ENCODE measurements around the gene LAMA5.
"Not testable (repeated sequence)": the region's sequence is repeated elsewhere in the genome, so short reads cannot be mapped to it uniquely, and the experiment has no call there.

The LAMA5 gene

DNA sequence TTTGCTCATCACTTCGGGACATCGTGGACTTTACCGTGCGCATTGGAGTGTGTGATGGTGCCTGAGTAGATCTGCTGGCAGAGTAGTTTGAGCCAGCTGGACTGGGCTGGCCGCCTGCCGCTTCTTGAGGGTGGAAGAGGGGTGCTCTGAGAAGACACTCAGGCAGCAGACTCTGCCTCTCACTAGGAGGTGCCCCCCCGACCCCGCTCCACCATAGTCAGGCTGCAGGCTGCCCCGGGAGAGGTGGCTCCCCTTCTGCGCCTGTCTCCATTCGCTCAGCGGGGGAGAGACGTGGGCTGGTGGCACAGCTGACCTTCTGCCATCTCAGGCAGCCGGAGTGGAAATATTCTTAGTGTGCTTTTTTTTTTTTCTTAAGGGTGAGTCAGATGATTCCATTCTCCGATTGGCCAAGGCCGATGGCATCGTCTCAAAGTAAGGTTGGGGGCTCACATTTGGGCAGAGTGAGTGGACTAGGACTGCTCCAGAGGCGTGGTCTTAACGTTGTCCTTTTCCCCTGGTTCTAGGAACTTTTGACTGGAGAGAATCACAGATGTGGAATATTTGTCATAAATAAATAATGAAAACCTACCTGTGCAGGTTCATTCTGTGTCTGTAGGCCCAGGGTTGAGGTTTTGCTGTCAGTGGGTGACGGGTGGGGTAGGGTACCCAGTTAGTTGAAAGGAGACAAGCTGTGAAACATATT lies 21.0 kb upstream of the LAMA5 start:
- no peak for DNase-seq (ENCODE audit: low read depth)

DNA sequence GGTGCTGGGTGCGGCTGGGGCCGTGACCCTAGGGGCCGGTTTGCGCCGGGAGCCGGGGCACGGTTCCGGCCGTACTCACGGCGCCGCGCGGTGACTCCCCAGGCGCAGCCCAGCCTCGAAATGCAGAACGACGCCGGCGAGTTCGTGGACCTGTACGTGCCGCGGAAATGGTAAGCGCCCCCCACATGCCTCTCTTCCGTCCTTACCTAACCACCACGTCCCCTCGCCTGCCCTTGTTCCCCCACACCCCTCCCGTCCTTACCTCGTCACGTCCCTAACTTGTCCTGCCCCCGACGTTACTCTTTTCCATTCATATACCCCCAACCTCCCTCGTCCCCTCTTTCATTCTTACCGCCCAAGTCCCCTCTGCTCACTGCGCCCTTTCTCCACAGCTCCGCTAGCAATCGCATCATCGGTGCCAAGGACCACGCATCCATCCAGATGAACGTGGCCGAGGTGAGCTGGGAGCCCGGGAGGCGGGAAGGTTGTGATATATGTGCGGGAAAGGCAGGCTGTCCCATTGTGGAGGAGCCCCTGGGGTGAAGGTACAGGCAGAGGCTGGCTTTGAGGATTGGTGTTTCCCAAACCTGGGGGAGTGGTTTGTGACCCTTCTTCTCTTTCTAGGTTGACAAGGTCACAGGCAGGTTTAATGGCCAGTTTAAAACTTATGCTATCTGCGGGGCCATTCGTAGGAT lies 20.3 kb upstream of the LAMA5 start:
- DNase-seq (ENCODE audit: low read depth), result no peak

DNA sequence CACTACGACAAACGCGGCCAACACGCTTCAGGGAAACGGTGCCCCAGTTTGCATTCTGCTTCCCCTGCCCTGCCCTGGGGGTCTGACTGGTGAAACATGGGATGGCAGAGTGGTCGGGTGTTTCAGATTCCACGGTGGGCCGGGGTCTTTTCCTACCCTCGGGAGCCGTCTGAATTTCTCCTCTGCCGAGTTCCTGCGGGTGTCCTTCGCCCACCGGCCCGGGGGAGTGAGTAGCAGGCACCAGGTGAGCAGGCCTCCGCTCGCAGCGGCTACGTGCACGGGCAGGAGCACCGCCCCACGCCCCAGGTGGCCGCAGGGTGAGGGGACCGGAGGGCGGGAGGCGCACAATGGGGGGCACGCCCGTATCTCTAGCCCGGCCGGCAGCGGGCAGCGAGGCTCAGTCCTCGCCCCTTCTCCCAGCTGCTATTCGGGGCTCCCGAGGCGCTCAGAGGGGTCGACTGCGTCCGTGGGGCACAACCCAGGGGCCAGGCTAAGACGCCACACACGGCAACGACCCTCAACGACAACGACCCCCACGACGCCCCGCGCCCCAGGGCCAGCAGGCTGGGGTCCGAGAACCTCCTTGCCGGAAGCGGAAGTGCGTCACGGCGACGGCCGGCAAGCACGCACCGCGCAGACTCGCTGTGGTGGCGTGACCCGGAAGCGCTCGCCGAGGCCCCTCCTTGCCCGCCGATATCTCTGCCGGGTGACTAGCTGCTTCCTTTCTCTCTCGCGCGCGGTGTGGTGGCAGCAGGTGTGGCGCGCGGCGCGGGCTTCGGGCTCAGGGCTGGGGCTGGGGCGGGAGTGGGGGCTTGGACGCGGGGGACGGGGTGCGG lies 19.5 kb upstream of the LAMA5 start, which contains the start of gene RPS21:
Gene RPS21, plus strand, starts transcription at position 721 of the 836 bp plus-strand sequence. CDS start 236 bp downstream, outside the sequence.
- peak; percentile 80 for DNase-seq (ENCODE audit: low read depth)

DNA sequence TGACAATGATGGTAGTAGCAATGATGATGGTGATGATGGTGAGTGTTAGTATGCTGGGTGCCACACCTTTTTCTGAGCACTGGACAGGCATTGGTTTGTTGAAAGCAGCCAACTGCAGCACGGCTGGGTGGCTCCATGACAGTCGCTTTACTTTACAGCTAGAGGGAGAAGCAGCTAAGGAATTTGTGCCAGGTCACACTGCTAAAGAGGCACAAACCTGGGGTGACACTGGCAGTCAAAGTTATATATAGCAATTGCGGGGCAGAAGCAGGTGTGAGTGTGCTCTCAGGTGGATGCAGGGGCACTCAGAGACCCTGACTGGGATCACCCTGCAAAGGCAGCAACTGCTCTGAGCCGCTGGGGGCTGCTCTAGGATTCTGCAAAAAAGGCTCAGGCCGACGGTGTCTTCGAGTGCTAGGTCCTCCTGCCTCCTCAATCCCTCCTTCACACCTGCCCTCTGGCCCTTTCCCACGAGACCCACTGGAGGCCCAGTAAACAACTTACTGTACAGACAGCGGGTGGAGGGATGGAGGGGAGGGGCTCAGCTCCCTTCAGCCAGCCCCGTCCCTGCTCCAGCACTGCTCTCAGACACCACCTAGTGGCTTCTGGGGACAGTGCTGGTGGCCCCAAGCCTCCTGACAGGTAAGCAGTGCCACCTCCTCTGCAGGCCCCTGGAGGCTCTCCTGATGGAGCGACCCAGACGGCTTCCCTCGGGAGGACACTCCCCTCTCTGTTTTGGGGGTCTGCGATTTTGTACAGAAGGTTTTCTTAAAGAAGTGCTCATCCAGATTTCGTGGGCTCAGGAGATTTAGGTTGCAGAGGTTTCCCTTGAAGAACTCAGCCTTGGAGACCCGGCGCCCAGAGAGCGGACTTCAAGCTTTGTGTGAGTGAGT lies 15.4 kb upstream of the LAMA5 start:
- DNase-seq (ENCODE audit: low read depth), result no peak

DNA sequence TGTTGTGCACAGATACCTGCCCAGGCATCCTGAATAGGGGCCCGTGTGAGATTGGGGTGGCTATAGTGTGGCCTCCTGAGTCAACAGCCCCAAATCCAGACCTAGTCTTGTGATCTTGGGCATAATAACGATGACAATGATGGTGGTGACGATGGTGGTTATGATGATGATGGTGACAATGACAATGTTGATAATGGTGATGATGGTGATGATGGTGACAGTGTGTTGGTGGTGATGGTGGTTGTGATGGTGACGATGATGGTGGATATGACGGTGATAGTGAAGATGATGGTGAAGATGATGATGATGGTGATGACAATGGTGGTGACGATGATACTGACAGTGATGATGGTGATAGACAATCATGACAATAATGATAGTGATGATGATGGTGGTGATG lies 14.7 kb upstream of the LAMA5 start:
- no peak for DNase-seq (ENCODE audit: low read depth)

DNA sequence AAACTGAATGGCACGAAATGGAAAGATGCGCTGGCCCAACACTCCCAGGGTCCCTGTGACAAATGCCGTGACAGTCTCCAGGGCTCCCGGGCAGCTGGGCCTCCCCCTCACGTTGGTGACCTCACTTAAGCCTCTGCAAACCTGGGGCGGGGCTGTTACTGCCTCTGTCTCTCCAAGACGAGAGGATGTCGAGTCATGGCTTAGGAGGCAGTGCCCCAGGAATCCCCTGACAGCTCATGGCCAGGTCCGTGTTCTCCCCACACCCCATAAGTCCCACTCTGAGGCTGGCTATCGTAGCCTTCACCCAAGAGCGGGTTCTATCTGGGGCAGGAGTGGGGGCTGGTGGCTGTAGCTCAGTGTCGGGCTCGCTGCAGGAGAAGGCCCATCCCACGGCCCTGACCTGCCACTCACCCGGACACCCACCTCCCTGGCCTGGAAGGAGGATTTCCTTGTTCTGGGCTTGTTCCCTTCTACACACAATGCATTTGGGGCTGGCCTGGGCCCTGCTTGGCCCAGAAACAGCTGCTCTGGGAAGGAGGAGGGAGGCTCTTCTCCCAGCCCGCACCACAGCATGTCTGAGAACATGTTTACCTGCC lies 14.2 kb upstream of the LAMA5 start:
- no peak for DNase-seq (ENCODE audit: low read depth)

DNA sequence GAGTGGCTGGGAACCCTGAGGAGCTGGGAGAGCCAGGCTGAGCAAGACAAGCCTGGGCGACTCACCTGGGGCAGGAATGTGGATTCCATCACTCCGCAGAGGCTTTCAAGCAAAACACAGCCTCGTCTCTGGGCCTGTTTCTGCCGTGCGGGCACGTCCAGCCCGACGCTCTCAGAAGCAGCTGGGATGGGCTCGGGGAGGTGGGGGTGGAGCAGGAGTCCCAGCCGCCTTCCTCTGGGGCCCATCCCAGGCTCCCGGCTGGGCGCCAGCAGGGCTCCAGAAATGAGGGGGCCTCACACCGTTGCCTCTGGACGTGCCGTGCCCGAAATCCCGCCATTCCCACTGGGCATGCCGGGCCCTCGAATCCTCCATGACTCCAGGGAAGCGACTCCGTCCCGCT lies 11.1 kb upstream of the LAMA5 start:
- no peak for DNase-seq (ENCODE audit: low read depth)

DNA sequence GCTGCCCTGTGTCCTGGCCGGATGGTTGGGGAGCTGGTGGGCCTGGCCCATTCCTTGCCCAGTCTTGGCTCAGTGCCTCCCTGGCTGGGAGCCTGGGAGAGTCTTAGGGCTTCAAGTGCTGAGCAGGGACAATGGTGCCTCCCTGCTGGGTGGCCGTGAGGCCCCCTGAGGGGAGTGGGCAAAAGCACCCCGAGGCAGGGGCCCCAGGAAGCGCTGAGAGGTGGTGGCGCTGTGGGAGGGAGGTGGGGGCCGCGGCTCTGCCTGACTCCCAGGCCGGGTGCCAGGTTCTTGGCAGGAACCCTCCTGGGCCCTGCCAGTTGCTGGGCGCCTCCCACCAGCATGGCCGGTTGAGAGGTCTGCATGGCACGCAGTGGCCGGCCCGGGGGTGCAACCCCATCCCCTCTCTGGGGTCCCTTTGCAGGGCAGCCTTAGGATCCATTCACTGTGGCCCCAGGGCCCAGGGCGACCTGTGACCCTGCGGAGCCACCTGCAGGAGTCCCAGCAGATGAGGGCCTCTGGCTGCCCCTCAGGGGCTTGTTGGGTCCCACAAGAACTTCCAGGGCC lies 10.6 kb upstream of the LAMA5 start:
- no peak for DNase-seq (ENCODE audit: low read depth)

DNA sequence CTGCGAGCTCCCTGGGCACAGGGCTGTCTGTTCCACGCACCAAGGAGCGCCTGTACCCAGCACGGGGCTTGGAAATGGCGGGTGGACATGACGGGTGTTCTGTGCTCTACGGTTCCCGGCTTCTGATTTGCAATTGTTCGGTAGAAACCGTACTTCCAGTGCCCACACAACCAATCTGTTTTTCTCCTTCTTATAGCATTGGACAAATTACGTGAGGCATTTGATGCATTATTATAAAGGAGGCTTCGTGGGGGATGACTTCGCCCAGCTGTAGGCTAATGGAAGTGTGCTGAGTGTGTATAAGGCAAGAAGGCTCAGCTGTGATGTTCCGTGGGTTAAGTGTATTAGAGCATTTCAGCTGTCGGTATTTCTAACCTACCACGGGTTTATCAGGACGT lies 10.0 kb upstream of the LAMA5 start:
- DNase-seq (ENCODE audit: low read depth), result no peak

DNA sequence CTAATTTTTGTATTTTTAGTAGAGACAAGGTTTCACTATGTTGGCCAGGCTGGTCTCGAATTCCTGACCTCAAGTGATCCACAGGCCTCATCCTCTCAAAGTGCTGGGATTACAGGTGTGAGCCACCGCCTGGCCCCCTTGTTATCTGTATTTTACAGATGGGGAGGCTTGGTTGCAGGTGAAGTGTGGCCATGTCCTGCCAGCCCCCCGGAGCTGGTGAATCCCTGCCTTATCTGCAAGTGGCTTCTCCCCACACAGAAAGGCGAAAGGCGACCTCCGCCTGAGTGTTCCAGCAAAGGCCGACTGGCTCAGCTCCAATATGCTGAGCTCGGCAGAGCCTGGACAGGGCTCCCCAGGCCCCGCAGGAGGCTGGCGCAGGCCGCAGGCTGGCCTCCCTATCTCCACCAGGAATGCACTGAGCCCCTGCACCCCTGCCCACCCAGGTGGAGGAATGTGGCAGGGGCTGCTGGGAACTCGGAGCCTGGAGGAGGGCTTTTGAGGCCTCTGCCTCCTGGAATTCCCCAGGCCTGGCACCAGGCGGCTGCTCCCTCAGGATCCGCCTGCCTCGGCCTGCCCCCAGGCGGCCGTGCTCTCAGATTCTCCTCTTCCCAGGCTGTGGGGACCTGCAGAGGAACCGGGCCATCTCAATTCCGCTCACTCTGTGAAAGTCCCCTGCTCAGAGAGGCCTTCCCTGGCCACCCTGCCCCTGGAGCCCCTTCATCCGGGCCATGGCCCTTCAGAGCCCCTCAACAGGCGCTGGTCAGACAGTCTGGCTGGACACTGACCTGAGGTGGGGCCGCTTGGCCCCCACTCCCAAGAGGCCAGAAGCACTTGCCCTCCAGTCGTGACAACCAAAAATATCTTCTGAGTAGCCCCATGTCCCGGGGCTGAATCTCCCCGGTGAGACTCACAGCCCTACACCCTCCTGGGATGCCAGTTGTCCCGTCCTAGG lies 9.3 kb upstream of the LAMA5 start:
- no peak for DNase-seq (ENCODE audit: low read depth)

DNA sequence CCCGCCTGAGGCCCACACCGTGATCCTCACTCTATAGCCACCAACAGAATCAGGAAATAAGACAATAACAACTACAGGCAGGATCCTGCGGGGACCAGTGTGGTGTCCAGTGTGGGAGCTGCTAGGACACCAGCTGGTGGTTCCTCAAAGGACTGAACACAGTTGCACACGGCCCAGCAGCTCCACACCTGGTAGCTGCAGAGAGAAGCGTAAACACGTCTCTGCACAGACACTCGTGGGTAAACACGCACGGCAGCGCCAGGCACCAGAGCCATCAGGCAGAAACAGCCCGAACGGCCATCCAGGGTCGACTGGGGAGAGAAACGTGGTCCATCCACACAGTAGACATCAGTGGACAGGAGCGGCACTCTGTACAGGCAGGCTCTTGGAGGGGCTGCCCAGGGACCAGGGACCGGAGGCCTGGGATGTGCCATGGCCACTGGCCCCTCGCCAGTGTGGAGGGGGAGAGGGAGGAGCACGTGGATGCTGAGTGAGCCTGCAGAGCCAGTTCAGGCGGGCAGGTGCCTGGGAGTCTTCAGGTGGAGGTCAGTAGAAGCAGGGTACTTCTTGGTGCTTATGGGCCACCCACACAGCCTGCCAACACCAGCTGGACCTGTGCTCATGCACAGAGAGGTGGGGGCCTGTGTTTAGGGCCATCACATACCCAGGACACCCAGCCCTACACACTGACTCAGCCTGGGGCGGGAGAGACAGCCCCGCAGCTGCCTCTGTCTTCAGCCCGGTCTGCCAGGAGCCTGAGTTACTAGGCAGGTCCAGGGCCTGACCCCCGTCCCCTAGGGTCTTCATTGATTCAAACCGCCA lies 7.4 kb upstream of the LAMA5 start:
- no peak for DNase-seq (ENCODE audit: low read depth)

DNA sequence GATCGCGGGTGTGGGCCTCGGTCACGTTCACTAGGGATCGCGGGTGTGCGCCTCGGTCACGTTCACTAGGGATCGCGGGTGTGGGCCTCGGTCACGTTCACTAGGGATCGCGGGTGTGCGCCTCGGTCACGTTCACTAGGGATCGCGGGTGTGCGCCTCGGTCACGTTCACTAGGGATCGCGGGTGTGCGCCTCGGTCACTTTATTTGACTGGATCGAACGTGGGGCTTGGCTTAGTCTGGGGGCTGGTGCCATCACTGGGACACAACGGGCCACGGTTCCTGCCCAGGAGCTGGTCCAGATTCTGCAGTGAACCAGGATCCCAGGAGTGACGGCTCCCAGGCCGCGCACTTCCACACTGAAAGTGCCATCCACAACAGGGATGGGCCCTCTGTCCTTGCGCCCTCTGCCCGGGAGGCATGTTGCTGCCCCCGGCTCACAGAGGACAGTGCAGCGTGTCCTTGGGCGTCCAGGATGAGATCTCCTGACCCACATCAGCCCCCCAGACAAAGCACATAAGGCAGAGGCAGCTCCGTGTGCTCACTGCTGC lies 6.6 kb upstream of the LAMA5 start:
- not testable (repeated sequence) for DNase-seq (ENCODE audit: low read depth)

DNA sequence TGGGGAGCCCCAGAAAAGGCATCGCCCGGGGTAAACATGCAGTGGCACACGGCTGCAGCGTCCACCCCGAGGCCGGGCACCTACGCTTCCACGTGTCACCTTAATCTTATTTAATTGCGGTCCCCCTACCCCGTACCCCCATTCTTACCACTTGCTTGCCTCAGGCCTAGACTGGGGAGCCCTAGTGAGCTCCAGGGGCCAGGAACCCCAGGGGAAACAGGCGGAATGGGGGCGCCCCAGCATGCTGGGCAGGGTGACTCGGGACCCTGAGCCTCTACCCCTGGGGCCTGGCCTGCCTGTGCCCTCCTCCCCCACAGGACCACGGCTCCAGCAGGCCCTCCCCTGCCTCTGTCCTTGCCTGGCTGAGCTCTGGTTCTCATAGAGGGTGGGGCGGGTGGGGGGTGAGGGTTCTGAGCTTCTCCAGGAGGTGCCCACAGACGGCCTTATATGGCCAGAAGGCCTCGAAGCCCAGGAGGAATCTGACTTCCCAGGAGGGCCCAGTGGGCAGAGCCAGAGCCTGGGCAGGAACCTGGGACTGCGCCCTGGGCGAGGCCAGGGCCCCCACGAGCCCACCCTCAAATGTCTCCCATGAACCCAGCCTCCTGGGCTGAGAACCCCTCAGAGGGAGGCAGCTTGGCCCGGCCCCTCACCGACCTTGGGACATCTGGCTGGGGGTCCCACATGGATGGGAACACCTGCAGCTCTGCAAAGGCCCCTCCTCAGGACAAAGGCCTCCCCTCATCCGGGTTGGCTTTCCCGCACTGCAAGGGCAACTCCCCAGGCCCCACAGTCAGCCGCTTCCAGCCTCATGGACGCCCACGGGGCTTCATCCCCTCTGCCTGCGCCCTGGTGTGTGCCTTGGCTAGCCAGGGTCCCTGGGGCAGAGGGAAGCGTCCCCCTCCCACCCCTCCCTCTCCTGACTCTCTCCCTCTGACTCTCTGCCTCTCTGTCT lies 5.2 kb upstream of the LAMA5 start:
- no peak for DNase-seq (ENCODE audit: low read depth)

DNA sequence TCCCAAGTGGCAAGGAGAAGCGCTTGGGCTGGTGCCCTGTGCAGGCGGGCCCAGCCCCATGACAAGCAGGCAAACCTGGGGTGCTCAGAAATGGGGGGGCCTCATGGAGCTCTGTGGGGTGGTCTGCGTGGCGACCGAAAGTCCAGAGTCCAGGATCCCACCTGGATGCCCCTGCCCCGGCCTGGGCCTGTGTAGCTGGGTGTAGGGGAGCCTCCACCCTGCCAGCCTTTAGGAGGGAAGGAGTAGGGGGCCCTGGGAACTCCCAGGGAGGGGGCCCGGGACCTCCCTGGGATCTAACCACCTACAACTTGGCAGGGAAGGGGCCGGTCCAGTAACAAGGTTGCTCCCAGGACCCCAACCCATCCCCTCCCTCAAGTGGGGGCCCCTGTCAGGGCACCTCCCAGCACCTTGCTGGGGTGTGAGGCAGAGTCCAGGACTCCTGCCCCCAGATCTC lies 4.5 kb upstream of the LAMA5 start:
- DNase-seq (ENCODE audit: low read depth), result no peak

DNA sequence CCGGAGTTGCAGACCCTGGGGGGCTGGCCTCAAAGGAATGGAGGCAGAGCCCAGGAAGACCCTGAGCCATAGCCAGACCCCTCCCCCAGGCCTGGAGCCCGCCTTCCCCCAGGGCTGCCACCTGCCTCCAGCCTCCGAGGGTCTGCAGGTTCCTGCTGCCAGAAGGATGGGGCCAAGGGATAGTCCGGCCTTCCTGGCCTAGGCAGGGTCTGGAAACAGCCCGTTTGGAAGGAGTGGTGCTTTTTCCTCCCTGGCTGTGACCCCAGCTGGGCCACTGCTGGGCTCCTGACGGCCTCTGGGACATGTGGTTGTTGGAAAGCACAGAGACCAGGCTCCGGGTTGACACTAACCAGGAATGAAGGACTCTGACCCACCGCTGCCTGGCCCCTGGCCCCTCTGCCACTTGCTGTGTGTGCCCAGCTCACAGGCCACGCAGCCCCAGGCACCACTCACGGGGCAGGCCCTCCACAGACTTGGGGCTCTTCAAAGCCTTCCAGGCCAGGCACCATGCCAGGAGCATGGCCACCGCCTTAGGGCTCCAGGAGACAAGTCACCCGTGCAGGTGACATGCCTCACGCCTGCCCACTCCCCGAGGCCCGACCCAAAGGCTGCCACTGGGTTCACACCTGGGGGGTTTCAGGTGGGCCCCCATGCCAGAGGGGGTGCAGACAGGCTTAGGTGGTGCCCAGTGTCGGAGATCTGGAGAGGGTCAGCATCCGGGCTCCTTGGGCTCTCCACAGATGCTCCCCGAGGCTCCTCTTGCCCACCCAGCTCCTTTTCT lies 3.9 kb upstream of the LAMA5 start:
- no peak for DNase-seq (ENCODE audit: low read depth)

DNA sequence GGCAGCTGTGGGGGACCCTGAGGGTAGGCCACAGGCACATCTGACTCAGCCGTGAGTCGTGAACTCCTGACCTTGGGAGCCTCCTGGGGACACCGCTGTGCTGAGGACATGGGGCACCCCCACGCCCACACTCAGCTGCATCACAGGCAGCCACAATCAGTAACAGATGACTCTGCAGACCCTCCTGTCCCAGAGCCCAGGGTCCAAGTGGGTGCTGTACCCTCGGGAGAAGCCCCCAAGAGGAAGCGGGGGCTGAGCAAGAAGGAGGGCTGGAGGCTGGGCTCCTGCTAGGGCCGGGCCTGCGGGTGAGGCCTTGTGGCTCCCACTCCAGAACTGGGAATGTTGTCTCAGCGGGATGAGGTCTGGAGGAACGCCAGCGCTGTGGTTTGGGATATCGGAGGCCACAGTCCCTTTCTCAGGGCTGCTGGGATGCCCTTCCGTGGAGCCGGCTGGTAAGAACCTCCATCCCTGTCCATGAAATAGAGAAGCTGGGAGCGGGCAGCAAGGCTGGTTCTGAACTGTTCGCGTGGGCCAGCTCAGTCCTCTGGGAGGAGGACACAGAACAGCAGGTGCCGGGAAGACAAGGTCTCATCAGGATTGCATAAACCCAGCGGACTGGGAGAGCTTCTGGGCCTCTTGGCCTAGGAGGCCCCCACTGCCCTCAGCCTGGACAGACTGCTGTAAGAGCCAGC lies 3.1 kb upstream of the LAMA5 start:
- DNase-seq (ENCODE audit: low read depth), result peak; percentile 64
